Measurements from ENCODE around the gene IFT20.

DNA sequence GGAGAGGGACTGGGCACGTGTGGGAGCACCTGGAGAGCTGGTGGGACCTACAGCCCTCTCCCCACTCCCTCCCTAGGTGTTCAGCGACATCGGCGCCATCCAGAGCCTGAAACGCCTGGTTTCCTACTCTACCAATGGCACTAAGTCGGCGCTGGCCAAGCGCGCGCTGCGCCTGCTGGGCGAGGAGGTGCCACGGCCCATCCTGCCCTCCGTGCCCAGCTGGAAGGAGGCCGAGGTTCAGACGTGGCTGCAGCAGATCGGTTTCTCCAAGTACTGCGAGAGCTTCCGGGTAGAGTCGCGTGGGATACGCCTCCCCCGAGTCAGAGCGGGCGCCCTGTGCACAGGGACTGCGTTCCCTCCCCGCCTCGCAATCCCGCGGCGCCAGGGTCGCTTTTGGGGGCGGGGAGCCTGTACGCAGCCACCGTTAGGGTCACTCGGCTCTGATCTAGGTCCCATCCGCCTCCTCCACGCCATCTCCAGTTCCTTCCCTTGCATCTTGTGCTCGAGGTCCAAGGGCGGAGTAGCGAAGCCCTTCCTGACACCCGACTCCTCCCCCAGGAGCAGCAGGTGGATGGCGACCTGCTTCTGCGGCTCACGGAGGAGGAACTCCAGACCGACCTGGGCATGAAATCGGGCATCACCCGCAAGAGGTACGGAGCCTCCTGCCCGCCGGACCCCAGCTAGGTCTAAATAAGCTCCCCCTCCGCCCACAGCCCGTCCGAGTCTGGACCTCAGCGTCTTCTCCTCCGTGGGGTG, 49.2 kb upstream of the IFT20 start:
- TF ChIP-seq, protein P1, sequence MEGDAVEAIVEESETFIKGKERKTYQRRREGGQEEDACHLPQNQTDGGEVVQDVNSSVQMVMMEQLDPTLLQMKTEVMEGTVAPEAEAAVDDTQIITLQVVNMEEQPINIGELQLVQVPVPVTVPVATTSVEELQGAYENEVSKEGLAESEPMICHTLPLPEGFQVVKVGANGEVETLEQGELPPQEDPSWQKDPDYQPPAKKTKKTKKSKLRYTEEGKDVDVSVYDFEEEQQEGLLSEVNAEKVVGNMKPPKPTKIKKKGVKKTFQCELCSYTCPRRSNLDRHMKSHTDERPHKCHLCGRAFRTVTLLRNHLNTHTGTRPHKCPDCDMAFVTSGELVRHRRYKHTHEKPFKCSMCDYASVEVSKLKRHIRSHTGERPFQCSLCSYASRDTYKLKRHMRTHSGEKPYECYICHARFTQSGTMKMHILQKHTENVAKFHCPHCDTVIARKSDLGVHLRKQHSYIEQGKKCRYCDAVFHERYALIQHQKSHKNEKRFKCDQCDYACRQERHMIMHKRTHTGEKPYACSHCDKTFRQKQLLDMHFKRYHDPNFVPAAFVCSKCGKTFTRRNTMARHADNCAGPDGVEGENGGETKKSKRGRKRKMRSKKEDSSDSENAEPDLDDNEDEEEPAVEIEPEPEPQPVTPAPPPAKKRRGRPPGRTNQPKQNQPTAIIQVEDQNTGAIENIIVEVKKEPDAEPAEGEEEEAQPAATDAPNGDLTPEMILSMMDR (conservative IDR thresholded peaks at IDR 0.05 in 1 of 2, IDR thresholded peaks at IDR 0.05 in 1 of 2; ENCODE audit: low read depth in 1 of 2, low read length in 2 of 2) = no peak
- no peak for TF ChIP-seq EZH2 (IDR thresholded peaks at IDR 0.05; ENCODE audit: low read length, missing control alignments)

Data from fibroblast of lung (primary cell).